NCI-H2196 treated with DMSO at 0.1 percent for 48 hours (cell line): ENCODE data around the gene PRELID3B.

ENCODE experiments used
- DNase-seq: peaks from one replicate; lab custom pipeline; 2025; ENCODE audit not compliant: unreplicated experiment; lab: John Stamatoyannopoulos, UW

PRELID3B gene

GRCh38 chr20:58996226-58996611 is 46.4 kb downstream of the PRELID3B start:
- DNase-seq, result no peak

GRCh38 chr20:58995461-58996225 is 46.9 kb downstream of the PRELID3B start:
- no peak for DNase-seq

GRCh38 chr20:58994390-58995159 is 48.0 kb downstream of the PRELID3B start:
- no peak for DNase-seq

DNA sequence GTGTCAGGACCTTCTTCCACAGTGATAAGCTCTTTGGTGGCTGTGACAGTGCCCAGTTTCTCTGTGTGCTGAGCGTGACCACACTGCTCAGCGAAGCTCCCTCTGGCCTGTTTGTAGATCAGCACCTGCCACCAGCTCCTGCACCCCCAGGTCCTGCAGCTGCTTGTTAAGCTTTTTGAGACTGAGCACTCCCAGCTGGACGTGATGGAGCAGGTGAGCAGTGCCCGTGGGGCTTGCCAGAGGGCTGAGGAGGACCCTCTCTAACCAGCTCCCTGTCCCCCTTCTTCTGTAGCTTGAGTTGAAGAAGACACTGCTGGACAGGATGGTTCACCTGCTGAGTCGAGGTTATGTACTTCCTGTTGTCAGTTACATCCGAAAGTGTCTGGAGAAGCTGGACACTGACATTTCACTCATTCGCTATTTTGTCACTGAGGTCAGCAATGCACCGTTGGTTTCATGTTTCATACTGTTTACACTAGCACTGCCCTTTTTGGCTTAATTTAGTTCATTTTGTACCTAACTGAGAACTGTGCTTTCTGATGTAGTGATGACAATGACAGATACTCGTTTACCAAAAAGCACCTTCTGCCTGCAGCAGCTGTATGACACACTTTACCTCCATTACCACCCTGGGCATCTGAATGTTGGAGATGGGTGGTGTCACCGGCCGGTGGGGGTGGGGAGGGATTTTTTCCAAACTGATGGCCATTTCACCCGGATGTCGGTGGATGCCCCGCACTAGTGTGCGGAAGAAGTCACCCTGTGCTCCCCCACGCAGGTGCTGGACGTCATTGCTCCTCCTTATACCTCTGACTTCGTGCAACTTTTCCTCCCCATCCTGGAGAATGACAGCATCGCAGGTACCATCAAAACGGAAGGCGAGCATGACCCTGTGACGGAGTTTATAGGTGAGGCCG is 49.0 kb downstream of the PRELID3B start:
- peak; percentile 21 for DNase-seq

DNA sequence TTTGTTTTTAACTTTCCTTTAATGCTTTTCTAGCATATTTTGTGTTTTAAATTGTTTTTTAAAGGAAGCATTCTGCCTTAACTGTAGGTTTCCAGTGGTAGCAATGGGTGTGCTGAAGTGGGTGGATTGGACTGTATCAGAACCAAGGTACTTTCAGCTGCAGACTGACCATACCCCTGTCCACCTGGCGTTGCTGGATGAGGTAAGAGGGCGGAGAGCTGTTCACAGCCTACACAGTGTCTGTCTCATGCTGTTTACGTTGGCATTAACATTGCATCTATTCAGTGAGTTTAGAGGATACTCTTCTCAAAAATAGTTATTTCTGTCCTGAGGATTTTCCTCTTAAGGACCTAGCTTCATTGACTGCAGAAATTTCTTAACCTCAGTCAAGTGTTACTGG is 49.7 kb downstream of the PRELID3B start:
- no peak for DNase-seq

DNA sequence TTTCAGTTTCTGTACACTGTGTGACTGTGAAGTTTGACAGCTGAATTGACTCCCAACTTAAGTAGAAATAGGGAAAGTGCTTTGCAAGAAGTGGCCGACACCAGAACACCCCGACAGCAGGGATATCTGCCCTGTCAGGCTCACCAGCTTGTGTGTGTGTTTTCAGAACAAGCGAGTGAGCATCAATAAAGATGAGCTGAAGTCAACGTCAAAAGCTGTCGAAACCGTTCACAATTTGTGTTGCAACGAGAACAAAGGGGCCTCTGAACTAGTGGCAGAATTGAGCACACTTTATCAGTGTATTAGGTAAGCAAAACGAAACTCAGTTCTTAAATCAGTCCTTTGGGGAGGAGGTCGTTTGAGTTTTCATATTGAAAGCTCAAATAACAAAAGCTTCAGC is 50.9 kb downstream of the PRELID3B start:
- no peak for DNase-seq

DNA sequence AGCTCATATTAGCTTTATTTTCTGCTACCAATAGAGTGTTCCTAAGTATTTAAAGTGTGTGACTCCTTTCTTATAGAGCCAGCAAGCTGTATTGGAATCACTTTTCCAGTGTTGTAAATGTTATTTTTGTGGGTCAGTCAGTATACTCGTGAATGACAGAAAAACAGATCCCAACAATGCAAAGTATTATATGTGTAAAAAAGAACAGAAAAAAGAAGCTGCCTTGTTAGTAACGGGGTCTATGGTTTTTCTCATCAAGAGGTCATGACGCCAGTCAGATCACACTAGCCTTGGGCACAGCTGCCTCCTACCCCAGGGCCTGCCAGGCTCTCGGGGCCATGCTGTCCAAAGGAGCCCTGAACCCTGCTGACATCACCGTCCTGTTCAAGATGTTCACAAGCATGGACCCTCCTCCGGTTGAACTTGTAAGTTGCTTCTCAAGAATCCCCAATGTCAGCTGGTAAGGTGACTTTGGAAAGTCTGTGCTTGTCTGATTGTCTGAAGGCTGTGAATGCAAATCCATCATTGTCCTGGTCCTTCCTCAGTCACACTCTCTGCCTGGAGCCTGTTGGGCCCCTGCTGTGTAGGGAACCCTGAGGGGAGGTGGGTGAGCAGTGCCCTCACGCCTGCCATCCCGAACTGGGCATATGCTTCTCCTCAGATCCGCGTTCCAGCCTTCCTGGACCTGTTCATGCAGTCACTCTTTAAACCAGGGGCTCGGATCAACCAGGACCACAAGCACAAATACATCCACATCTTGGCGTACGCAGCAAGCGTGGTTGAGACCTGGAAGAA is 51.7 kb downstream of the PRELID3B start:
- DNase-seq, result no peak

GRCh38 chr20:58989196-58989595 is 53.4 kb downstream of the PRELID3B start:
- no peak for DNase-seq

GRCh38 chr20:58988565-58988882 is 54.1 kb downstream of the PRELID3B start:
- DNase-seq, result no peak

DNA sequence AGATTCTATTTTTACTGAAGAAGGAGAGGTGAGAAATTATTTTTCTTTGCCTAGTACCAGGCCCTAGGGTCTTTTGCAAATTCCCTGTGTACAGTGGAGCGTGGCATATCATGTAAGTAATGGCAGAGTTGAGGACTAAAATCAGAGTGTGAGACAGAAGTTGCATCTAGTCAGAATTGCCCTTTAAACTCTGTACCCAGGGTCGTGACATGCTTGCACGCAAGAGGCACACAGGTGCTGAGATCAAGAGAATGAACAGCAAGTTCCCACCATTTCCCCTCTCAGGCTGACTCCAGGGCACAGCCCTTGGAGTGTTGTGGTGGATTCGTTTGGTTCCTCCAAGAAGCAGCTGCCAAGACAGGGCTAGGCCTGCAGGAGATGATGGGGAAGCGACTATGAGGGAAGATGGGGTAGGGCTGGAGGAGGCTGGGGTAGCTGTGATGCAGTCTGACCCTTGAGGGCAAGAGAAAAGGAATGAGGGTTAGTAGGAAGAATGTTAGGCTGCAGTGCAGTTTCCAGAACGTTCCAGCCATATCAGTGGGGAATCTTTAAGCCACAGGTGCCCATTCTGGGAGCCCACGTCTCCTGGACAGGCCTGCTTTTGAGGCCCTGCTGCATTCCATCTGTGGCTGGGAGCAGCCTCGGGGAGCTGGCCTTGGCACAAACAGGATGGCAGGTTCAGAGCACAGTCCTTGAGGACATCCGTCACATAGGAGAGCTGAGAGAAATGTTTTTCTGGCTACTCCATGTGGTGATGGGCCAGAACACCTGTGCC is 54.6 kb downstream of the PRELID3B start:
- no peak for DNase-seq

DNA sequence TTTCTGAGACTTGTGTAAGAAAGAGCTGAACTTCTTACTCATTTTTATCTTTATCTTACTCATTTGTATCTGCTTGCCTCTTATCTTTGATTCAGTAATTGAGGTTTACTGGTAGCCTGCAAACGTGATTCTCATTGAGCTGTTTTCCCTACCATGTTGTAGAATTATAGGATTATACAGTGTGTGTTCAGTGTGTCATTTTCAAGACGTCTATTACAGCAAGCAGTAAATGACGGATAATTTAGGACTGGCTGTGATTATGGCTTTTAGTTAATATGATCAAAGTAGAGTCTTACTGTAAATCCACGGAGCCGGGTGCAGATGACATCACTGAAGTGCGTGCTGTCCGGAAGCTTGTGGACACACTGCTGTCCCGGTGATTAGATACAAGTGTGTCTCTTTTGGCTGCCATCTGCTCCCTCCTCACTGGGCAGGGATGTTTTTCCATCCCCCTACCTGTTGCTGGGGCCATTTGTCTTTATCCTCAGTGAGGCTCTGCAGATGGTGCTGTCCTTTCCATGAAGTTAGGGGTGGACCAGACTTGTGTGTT is 55.5 kb downstream of the PRELID3B start:
- DNase-seq, result no peak

GRCh38 chr20:58986286-58986967 is 56.2 kb downstream of the PRELID3B start:
- DNase-seq, result no peak

GRCh38 chr20:58985656-58986055 is 56.9 kb downstream of the PRELID3B start:
- no peak for DNase-seq

DNA sequence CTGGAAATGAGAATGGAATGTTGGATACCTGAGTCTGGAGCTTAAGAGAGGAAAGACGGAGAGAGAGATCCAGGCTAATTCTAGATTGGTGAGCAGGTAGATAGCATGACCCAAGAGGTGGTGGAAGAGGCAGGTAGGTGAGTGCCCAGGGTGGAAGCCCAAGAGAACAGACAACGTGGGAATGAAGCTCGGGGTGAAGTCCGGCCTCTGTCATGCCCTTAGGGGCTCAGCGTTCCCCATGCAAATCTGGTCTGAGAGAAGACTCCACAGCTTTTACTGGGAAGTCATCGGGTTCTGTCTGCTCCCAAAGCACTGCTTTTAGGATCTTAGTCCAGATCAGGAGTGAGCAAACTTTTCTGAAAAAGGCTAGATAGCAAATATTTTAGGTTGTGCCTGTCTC is 57.9 kb downstream of the PRELID3B start:
- no peak for DNase-seq
